IMR-90 (cell line): ENCODE data around the gene SMC4. TPM values are rescaled to one million over a fixed set of nuclear protein-coding genes. Genes with fewer than 3 reads are reported as not detected.
A peak's percentile ranks its signal among the peaks of the same experiment; 100 is the strongest.

Experiments used
- ATAC-seq: fragments of 200-7000 bp; cut with Tn5 transposase; 2 replicates; pipeline ENCODE4 v1.9.1; 2020; ENCODE audit warnings: low read depth, mild to moderate bottlenecking, moderate library complexity
- BruUV-seq: library from RNA; stranded (reverse); fragments of 400-500 nt; replicated peaks from 2 replicates; lab custom pipeline; 2021; lab: Mats Ljungman, UMichigan
- CTCF ChIA-PET: fragments of 300-600 bp; formaldehyde crosslinking; extraction: SDS; loops from one replicate; lab custom pipeline; 2021; ENCODE audit warnings: antibody characterized with exemption; lab: Yijun Ruan, JAX
- POLR2A ChIA-PET: fragments of 300-600 bp; sonication (Branson Sonifier 250); formaldehyde crosslinking; loops from one replicate; lab custom pipeline; 2022; ENCODE audit warnings: antibody characterized with exemption; ENCODE audit not compliant: unreplicated experiment; lab: Charles Lee
- DNase-seq: peaks from one replicate; pipeline ENCODE4 v3.0.0; 2013
- H2AFZ ChIP-seq: replicated peaks from 2 replicates; pipeline ENCODE3; 2013; ENCODE audit warnings: low read length, mild to moderate bottlenecking; ENCODE audit not compliant: poor library complexity
- H2AK5ac ChIP-seq: 2 replicates; pipeline ENCODE4 v1.6.1; 2013; ENCODE audit warnings: low read depth, low read length, inconsistent platforms
- H2AK9ac ChIP-seq: replicated peaks from 2 replicates; pipeline ENCODE3; 2013; ENCODE audit warnings: mild to moderate bottlenecking, low read depth, low read length, moderate library complexity; ENCODE audit not compliant: poor library complexity
- H2BK120ac ChIP-seq: 2 replicates; pipeline ENCODE4 v1.6.1; 2013; ENCODE audit warnings: low read depth, low read length, inconsistent platforms
- H2BK15ac ChIP-seq: 3 replicates; pipeline ENCODE4 v1.6.1; 2013; ENCODE audit warnings: low read depth, low read length, inconsistent platforms
- H2BK20ac ChIP-seq: 2 replicates; pipeline ENCODE4 v1.6.1; 2013; ENCODE audit warnings: low read depth, mild to moderate bottlenecking, inconsistent platforms, low read length, moderate library complexity
- H2BK5ac ChIP-seq: 2 replicates; pipeline ENCODE4 v1.6.1; 2013; ENCODE audit warnings: mild to moderate bottlenecking, low read depth, low read length, inconsistent platforms; ENCODE audit not compliant: poor library complexity, severe bottlenecking
- H3K14ac ChIP-seq: replicated peaks from 2 replicates; pipeline ENCODE4 v1.6.1; 2013; ENCODE audit warnings: low read depth, low read length, inconsistent platforms
- H3K18ac ChIP-seq: 2 replicates; pipeline ENCODE4 v1.6.1; 2013; ENCODE audit warnings: low read depth, low read length, control low read depth
- H3K23ac ChIP-seq: 2 replicates; pipeline ENCODE4 v1.6.1; 2013; ENCODE audit warnings: low read depth, low read length, inconsistent platforms
- H3K27ac ChIP-seq: 2 replicates; pipeline ENCODE4 v1.5.1; 2013; ENCODE audit warnings: mild to moderate bottlenecking, control low read depth, low read length; ENCODE audit not compliant: insufficient read depth
- H3K27me3 ChIP-seq: 2 replicates; pipeline ENCODE4 v1.6.1; 2013; ENCODE audit warnings: low read length; ENCODE audit not compliant: control insufficient read depth, insufficient read depth
- H3K36me3 ChIP-seq: 2 replicates; pipeline ENCODE4 v1.6.1; 2013; ENCODE audit warnings: low read length, mixed read lengths; ENCODE audit not compliant: control insufficient read depth, insufficient read depth
- H3K4ac ChIP-seq: 2 replicates; pipeline ENCODE4 v1.6.1; 2013; ENCODE audit warnings: low read depth, low read length, inconsistent platforms
- H3K4me1 ChIP-seq: 2 replicates; pipeline ENCODE4 v1.6.1; 2013; ENCODE audit warnings: low read length, mixed read lengths; ENCODE audit not compliant: control insufficient read depth, insufficient read depth
- H3K4me2 ChIP-seq: 2 replicates; pipeline ENCODE4 v1.6.1; 2013; ENCODE audit warnings: low read depth, mild to moderate bottlenecking, control low read depth, low read length, moderate library complexity
- H3K4me3 ChIP-seq: 2 replicates; pipeline ENCODE4 v1.5.1; 2013; ENCODE audit warnings: low read depth, mild to moderate bottlenecking, control low read depth, low read length, moderate library complexity; ENCODE audit not compliant: insufficient read depth
- H3K56ac ChIP-seq: 2 replicates; pipeline ENCODE4 v1.6.1; 2013; ENCODE audit warnings: low read length, inconsistent platforms; ENCODE audit not compliant: insufficient read depth; ENCODE audit errors: extremely low read depth
- H3K79me1 ChIP-seq, 2 experiments: 2 replicates each; pipeline ENCODE4 v1.6.1; 2013; ENCODE audit warnings: low read length in 2 of 2, inconsistent platforms in 1 of 2, low read depth in 1 of 2
- H3K9ac ChIP-seq: 2 replicates; pipeline ENCODE4 v1.6.1; 2013; ENCODE audit warnings: low read depth, low read length, control low read depth
- H3K9me1 ChIP-seq: 2 replicates; pipeline ENCODE4 v1.6.1; 2013; ENCODE audit warnings: low read length, inconsistent platforms; ENCODE audit not compliant: insufficient read depth
- H3K9me3 ChIP-seq: 2 replicates; pipeline ENCODE4 v1.6.1; 2013; ENCODE audit warnings: low read length; ENCODE audit not compliant: control insufficient read depth, insufficient read depth
- H4K20me1 ChIP-seq: 2 replicates; pipeline ENCODE4 v1.6.1; 2013; ENCODE audit warnings: low read length, inconsistent platforms; ENCODE audit not compliant: insufficient read depth
- H4K5ac ChIP-seq: 2 replicates; pipeline ENCODE4 v1.6.1; 2013; ENCODE audit warnings: mild to moderate bottlenecking, low read depth, low read length, control low read depth
- H4K8ac ChIP-seq, 2 experiments: 2 replicates each; pipeline ENCODE4 v1.6.1; 2013; ENCODE audit warnings: low read depth in 2 of 2, low read length in 2 of 2, control low read depth in 1 of 2, inconsistent platforms in 1 of 2
- H4K91ac ChIP-seq: 2 replicates; pipeline ENCODE4 v1.6.1; 2013; ENCODE audit warnings: low read depth, low read length, inconsistent platforms; ENCODE audit not compliant: insufficient read depth
- CEBPB ChIP-seq: IDR thresholded peaks from 2 replicates; pipeline ENCODE4 v1.6.1; 2012; ENCODE audit warnings: low read depth, low read length, improper control_type of control experiment
- CHD1 ChIP-seq: IDR thresholded peaks from 2 replicates; pipeline ENCODE4 v1.6.1; 2012; ENCODE audit warnings: low read depth, low read length, improper control_type of control experiment
- CTCF ChIP-seq: conservative IDR thresholded peaks from 2 replicates; pipeline ENCODE4 v1.5.1; 2012; ENCODE audit warnings: mild to moderate bottlenecking, low read depth, low read length, improper control_type of control experiment
- MAFK ChIP-seq: IDR thresholded peaks from 2 replicates; pipeline ENCODE4 v1.6.1; 2012; ENCODE audit warnings: low read depth, low read length, improper control_type of control experiment
- MAZ ChIP-seq: IDR thresholded peaks from 2 replicates; pipeline ENCODE4 v1.6.1; 2012; ENCODE audit warnings: low read depth, mild to moderate bottlenecking, low read length, improper control_type of control experiment, moderate library complexity, borderline replicate concordance
- POLR2A ChIP-seq: IDR thresholded peaks from 2 replicates; pipeline ENCODE4 v1.6.1; 2012; ENCODE audit warnings: mild to moderate bottlenecking, low read depth, low read length
- RCOR1 ChIP-seq: IDR thresholded peaks from 2 replicates; pipeline ENCODE4 v1.6.1; 2012; ENCODE audit warnings: mild to moderate bottlenecking, low read length, improper control_type of control experiment; ENCODE audit not compliant: insufficient replicate concordance
- SMC3 ChIP-seq: fragments of 150-350 bp; IDR thresholded peaks from 2 replicates; pipeline ENCODE4 v1.6.1; 2016; ENCODE audit warnings: low read depth, mild to moderate bottlenecking, antibody characterized with exemption, low read length, moderate library complexity
- WGBS, 2 experiments: methylation state at CpG; one replicate each; pipeline versions ENCODE4 v1.1.5 to v1.1.7; 2013; ENCODE audit warnings: missing lambda C conversion rate in 2 of 2; ENCODE audit not compliant: insufficient read length in 1 of 2; ENCODE audit errors: extremely low coverage in 2 of 2; 5-methylcytosine and 5-hydroxymethylcytosine counted together
- dilution Hi-C: fragments of 300-500 bp; cut with HindIII; formaldehyde crosslinking; loops from one replicate; pipeline ENCODE4 v1.14.3; 2018; ENCODE audit warnings: low sequenced_read_pairs; ENCODE audit not compliant: unreplicated experiment
- in situ Hi-C: fragments of 300-500 bp; cut with MboI; formaldehyde crosslinking; loops from 3 replicates; pipeline ENCODE4 v1.14.3; 2019; ENCODE audit warnings: low sequenced_read_pairs, inconsistent platforms, mixed read lengths
- intact Hi-C: fragments of 100-400 bp; cut with micrococcal nuclease; formaldehyde crosslinking; loops from 2 replicates; pipeline ENCODE4 v1.10.0; 2022
- polyA plus RNA-seq, 3 experiments: library from polyadenylated mRNA; depleted of rRNA; stranded (reverse); fragments of >200 nt; gene quantifications; 2 replicates each; pipeline ENCODE4 v1.2.3, GENCODE V29; 2012; ENCODE audit warnings: low replicate concordance in 1 of 3
- total RNA-seq: library from RNA; depleted of rRNA; stranded (reverse); fragments of >200 nt; gene quantifications from 2 replicates; pipeline ENCODE4 v1.2.3, GENCODE V29; 2012
- TF ChIP-seq, protein P1 (sequence below): fragments of 150-350 bp; IDR thresholded peaks from 2 replicates; pipeline ENCODE4 v1.6.1; 2016; ENCODE audit warnings: low read depth, mild to moderate bottlenecking, low read length, moderate library complexity, borderline replicate concordance

The SMC4 gene
- total and polyA plus RNA-seq, 2 of the 4 experiments (the other 2 are of a cell fraction) = 48.8 to 50.1 TPM

DNA sequence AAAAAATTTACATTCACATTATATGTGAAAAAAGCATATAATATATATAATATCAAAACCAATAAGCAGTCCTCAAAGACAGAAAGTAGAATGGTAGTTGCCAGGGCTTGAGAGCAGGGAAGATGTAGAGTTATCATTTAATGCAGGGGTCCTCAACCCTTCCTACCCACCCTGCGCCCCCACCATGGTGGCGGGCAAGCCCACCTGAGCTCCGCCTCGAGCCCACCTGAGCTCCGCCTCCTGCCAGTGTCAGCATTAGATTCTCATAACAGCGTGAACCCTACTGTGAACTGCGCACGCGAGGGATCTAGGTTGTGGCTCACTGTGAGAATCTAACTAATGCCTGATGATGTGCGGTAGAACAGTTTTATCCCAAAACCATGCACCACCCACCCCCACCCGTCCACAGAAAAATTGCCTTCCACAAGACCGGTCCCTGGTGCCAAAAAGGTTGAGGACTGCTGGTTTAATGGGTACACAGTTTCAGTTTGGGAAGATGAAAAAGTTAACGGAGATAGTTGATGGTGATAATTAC is 47.1 kb downstream of the SMC4 start:
- H3K4me1 ChIP-seq = peaks cover 10% of the 10 kb centered on the region
- intact Hi-C loops = no loop called here
- no peak overlapping the region for H2BK20ac ChIP-seq
- ChIA-PET POLR2A (no interaction called here), CTCF (interaction anchor here (0.5 kb wide), 1 partner anchor 503 kb away, joined by 5 read pairs; no protein-coding TSS in a partner anchor)
- no peaks in the 10 kb centered on the region for H3K9me3 ChIP-seq
- peak overlapping the region; percentile 9 for H2BK5ac ChIP-seq
- no peaks in the 10 kb centered on the region for H3K27me3 ChIP-seq
- peak overlapping the region in 1 of 2 experiments; percentile 23; a peak in 1 of 4 replicates for H4K8ac ChIP-seq
- WGBS, 2 experiments = 100% methylated on average over 3 of the region's 13 CpGs; no CpG with 5 or more reads in 1 of the 2 experiments
- peak overlapping the region; percentile 19; the same call in 1 of the 2 replicates for H2BK120ac ChIP-seq
- H4K91ac ChIP-seq = peak overlapping the region; percentile 4; the same call in 1 of the 2 replicates
- peak overlapping the region; percentile 47 for H2AK9ac ChIP-seq
- H3K4me2 ChIP-seq = peak overlapping the region; percentile 54
- no peak overlapping the region for H3K9ac ChIP-seq
- H2AK5ac ChIP-seq = peak overlapping the region; percentile 85
- H3K23ac ChIP-seq = peak overlapping the region; percentile 80; the same call in 1 of the 2 replicates
- H3K18ac ChIP-seq = no peak overlapping the region
- H3K56ac ChIP-seq = no peak overlapping the region
- TF ChIP-seq RCOR1 = no peak
- no peak for TF ChIP-seq CEBPB
- TF ChIP-seq, protein P1, sequence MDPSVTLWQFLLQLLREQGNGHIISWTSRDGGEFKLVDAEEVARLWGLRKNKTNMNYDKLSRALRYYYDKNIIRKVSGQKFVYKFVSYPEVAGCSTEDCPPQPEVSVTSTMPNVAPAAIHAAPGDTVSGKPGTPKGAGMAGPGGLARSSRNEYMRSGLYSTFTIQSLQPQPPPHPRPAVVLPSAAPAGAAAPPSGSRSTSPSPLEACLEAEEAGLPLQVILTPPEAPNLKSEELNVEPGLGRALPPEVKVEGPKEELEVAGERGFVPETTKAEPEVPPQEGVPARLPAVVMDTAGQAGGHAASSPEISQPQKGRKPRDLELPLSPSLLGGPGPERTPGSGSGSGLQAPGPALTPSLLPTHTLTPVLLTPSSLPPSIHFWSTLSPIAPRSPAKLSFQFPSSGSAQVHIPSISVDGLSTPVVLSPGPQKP = no peak
- TF ChIP-seq MAZ = no peak
- TF ChIP-seq POLR2A = no peak
- no peak for TF ChIP-seq SMC3
- no peak for TF ChIP-seq CTCF
- no peak for TF ChIP-seq CHD1
- TF ChIP-seq MAFK = no peak
- H2AFZ ChIP-seq = no peak overlapping the region
- peak overlapping the region; percentile 57; the same call in 1 of the 2 replicates for H3K14ac ChIP-seq
- peak overlapping the region; percentile 4 for H3K4ac ChIP-seq
- no peak for ATAC-seq
- peaks cover 5% of the 10 kb centered on the region for H3K36me3 ChIP-seq
- in situ Hi-C loops = no loop called here
- H4K5ac ChIP-seq = peak overlapping the region; percentile 45
- peaks cover 7% of the 10 kb centered on the region; the same call in 1 of the 2 replicates for H4K20me1 ChIP-seq
- BruUV-seq = no TSS peak
- peak overlapping the region; percentile 15; the same call in 1 of the 2 replicates for H3K27ac ChIP-seq
- no peak overlapping the region for H2BK15ac ChIP-seq
- H3K9me1 ChIP-seq = peaks cover 4% of the 10 kb centered on the region; the same call in 1 of the 2 replicates
- no peak for DNase-seq
- dilution Hi-C loops = no loop called here
- no peak overlapping the region for H3K4me3 ChIP-seq
- H3K79me1 ChIP-seq = peaks cover 6 to 35% of the 10 kb centered on the region in 2 experiments; a peak in 2 of 4 replicates
